Gastroesophageal sphincter (tissue), 4 donors: ENCODE results near the gene SESTD1. TPM values are rescaled to one million over a fixed set of nuclear protein-coding genes. Genes with fewer than 3 reads are reported as not detected.

Experiments
- ATAC-seq: fragments of 150-250 bp; one replicate; pipeline ENCODE4 v1.9.1; 2016; ENCODE audit warnings: mild to moderate bottlenecking, moderate library complexity
- H3K27ac ChIP-seq, 4 donors: fragments of 200-600 bp; sonication (generic) in 3 of 4; 1 replicate in 3 of 4; 2 replicates in 1 of 4; pipeline ENCODE4 v1.5.1; 2016 to 2019
- H3K27me3 ChIP-seq: fragments of 200-600 bp; sonication (generic); one replicate; pipeline ENCODE4 v1.5.1; 2019
- H3K36me3 ChIP-seq, 2 donors: fragments of 200-600 bp; sonication (generic); one replicate each; pipeline ENCODE4 v1.5.1; 2019; ENCODE audit warnings: control low read depth in 1 of 2
- H3K4me1 ChIP-seq, 3 donors: fragments of 200-600 bp; sonication (generic); 1 replicate in 2 of 3; 2 replicates in 1 of 3; pipeline ENCODE4 v1.5.1; 2016 to 2019; ENCODE audit warnings: control low read depth in 2 of 3
- H3K4me3 ChIP-seq, 2 donors: fragments of 200-600 bp; sonication (generic); one replicate each; pipeline ENCODE4 v1.5.1; 2019; ENCODE audit warnings: mild to moderate bottlenecking in 1 of 2, moderate library complexity in 1 of 2
- H3K9me3 ChIP-seq, 3 donors: fragments of 200-600 bp; sonication (generic); one replicate each; pipeline ENCODE4 v1.5.1; 2017 to 2019; ENCODE audit warnings: control low read depth in 2 of 3
- CTCF ChIP-seq, 4 experiments: fragments of 200-600 bp in 2 of 4; fragments of 450-650 bp in 2 of 4; sonication (generic) in 1 of 4; IDR thresholded peaks; one replicate each; pipeline ENCODE4 v1.5.1; 2017 to 2019; ENCODE audit warnings: antibody characterized with exemption in 4 of 4, mild to moderate bottlenecking in 2 of 4, moderate library complexity in 2 of 4
- EP300 ChIP-seq: sonication (generic); formaldehyde crosslinking; IDR thresholded peaks from one replicate; pipeline ENCODE4 v1.6.1; 2017; ENCODE audit warnings: antibody characterized with exemption, mild to moderate bottlenecking
- POLR2A ChIP-seq, 2 donors: fragments of 450-650 bp; IDR thresholded peaks; one replicate each; pipeline ENCODE4 v1.6.1; 2017; ENCODE audit warnings: antibody characterized with exemption in 2 of 2, mild to moderate bottlenecking in 2 of 2, moderate library complexity in 1 of 2
- POLR2AphosphoS5 ChIP-seq: sonication (generic); formaldehyde crosslinking; IDR thresholded peaks from one replicate; pipeline ENCODE4 v1.6.1; 2017; ENCODE audit warnings: antibody characterized with exemption
- WGBS, 2 donors: methylation state at CpG; one replicate each; pipeline ENCODE4 v1.1.5; 2018; ENCODE audit warnings: low coverage in 1 of 2; 5-methylcytosine and 5-hydroxymethylcytosine counted together
- total RNA-seq, 4 donors: library from RNA; depleted of rRNA; stranded (reverse); fragments of >200 nt; gene quantifications; one replicate each; pipeline ENCODE4 v1.1.0, GENCODE V29; 2016

Gene SESTD1
- total RNA-seq, 4 donors from 2014 or later = 47.9 to 103 (median 68.5) TPM

- TF ChIP-seq CTCF (IDR thresholded peaks at IDR 0.05) (no peak), POLR2AphosphoS5 (no peak), POLR2A (IDR thresholded peaks at IDR 0.05) (no peak), EP300 (no peak)
- no peaks in the 10 kb centered on the region for H3K9me3 ChIP-seq
- H3K27ac ChIP-seq = no peak overlapping the region
- no peak for ATAC-seq
- peaks cover 8 to 66% (median 9%) of the 10 kb centered on the region in 3 donors for H3K4me1 ChIP-seq
- no peaks in the 10 kb centered on the region for H3K36me3 ChIP-seq
- H3K4me3 ChIP-seq = peak overlapping the region; percentile 13 to 83
- WGBS, 2 donors = 64 to 92% methylated on average over 3 of the region's 3 CpGs
- H3K27me3 ChIP-seq = no peaks in the 10 kb centered on the region
Measured at GRCh38 chr2:179262077-179262660, 2.5 kb downstream of the SESTD1 start.

GRCh38 chr2:179261151-179261825 lies 3.3 kb downstream of the SESTD1 start:
- TF ChIP-seq POLR2AphosphoS5 = no peak
- ATAC-seq = no peak

GRCh38 chr2:179260224-179260623 lies 4.4 kb downstream of the SESTD1 start:
- no peak for ATAC-seq
- no peaks in the 10 kb centered on the region for H3K9me3 ChIP-seq
- no peak overlapping the region for H3K4me3 ChIP-seq
- TF ChIP-seq CTCF (IDR thresholded peaks at IDR 0.05) (no peak), POLR2AphosphoS5 (no peak), EP300 (no peak), POLR2A (IDR thresholded peaks at IDR 0.05) (no peak)
- no peak overlapping the region for H3K27ac ChIP-seq
- WGBS, 2 donors = 51 to 53% methylated on average over 3 of the region's 3 CpGs
- H3K4me1 ChIP-seq = peaks cover 8 to 65% (median 9%) of the 10 kb centered on the region in 3 donors
- H3K27me3 ChIP-seq = no peaks in the 10 kb centered on the region
- H3K36me3 ChIP-seq = no peaks in the 10 kb centered on the region

More at GRCh38 chr2:179261151-179261825, 3.3 kb downstream of the SESTD1 start:
- 50 to 98% methylated on average over 2 of the region's 2 CpGs for whole genome bisulfite sequencing, 2 donors
- no peak overlapping the region for H3K27ac ChIP-seq
- no peaks in the 10 kb centered on the region for H3K9me3 ChIP-seq
- H3K4me3 ChIP-seq = no peak overlapping the region
- H3K4me1 ChIP-seq = peaks cover 8 to 66% (median 9%) of the 10 kb centered on the region in 3 donors
- no peaks in the 10 kb centered on the region for H3K27me3 ChIP-seq
- no peaks in the 10 kb centered on the region for H3K36me3 ChIP-seq

GRCh38 chr2:179255129-179255528 lies 9.5 kb downstream of the SESTD1 start:
- Histone ChIP-seq H3K9me3 (no peaks in the 10 kb centered on the region), H3K36me3 (no peaks in the 10 kb centered on the region), H3K4me3 (no peak overlapping the region), H3K27me3 (no peaks in the 10 kb centered on the region), H3K27ac (no peak overlapping the region), H3K4me1 (peaks cover 9 to 59% (median 9%) of the 10 kb centered on the region in 3 donors)
- 82 to 93% methylated on average over 1 of the region's 1 CpG for WGBS, 2 donors
- TF ChIP-seq POLR2A (IDR thresholded peaks at IDR 0.05) (no peak), EP300 (no peak), CTCF (IDR thresholded peaks at IDR 0.05) (no peak), POLR2AphosphoS5 (no peak)
- ATAC-seq = no peak

GRCh38 chr2:179253226-179253625 lies 11.4 kb downstream of the SESTD1 start:
- Histone ChIP-seq H3K27ac (peak overlapping the region in 2 of 4 donors; percentile 33 to 41), H3K4me1 (peaks cover 6 to 40% (median 8%) of the 10 kb centered on the region in 3 donors), H3K9me3 (no peaks in the 10 kb centered on the region), H3K36me3 (no peaks in the 10 kb centered on the region), H3K4me3 (no peak overlapping the region), H3K27me3 (no peaks in the 10 kb centered on the region)
- no peak for TF ChIP-seq POLR2A (IDR thresholded peaks at IDR 0.05)
- no peak for TF ChIP-seq EP300
- no peak for TF ChIP-seq CTCF (IDR thresholded peaks at IDR 0.05)
- no peak for TF ChIP-seq POLR2AphosphoS5
- 0 to 13% methylated on average over 1 of the region's 1 CpG for WGBS, 2 donors
- ATAC-seq = peak; percentile 51
